Gastroesophageal sphincter (tissue), 4 donors: Measurements from ENCODE around the gene HDDC2. TPM values are rescaled to one million over a fixed set of nuclear protein-coding genes. Genes with fewer than 3 reads are reported as not detected.

Source experiments
- ATAC-seq: fragments of 150-250 bp; one replicate; pipeline ENCODE4 v1.9.1; 2016; ENCODE audit warnings: mild to moderate bottlenecking, moderate library complexity
- H3K27ac ChIP-seq, 4 donors: fragments of 200-600 bp; sonication (generic) in 3 of 4; 1 replicate in 3 of 4; 2 replicates in 1 of 4; pipeline ENCODE4 v1.5.1; 2016 to 2019
- H3K27me3 ChIP-seq: fragments of 200-600 bp; sonication (generic); one replicate; pipeline ENCODE4 v1.5.1; 2019
- H3K36me3 ChIP-seq, 2 donors: fragments of 200-600 bp; sonication (generic); one replicate each; pipeline ENCODE4 v1.5.1; 2019; ENCODE audit warnings: control low read depth in 1 of 2
- H3K4me1 ChIP-seq, 3 donors: fragments of 200-600 bp; sonication (generic); 1 replicate in 2 of 3; 2 replicates in 1 of 3; pipeline ENCODE4 v1.5.1; 2016 to 2019; ENCODE audit warnings: control low read depth in 2 of 3
- H3K4me3 ChIP-seq, 2 donors: fragments of 200-600 bp; sonication (generic); one replicate each; pipeline ENCODE4 v1.5.1; 2019; ENCODE audit warnings: mild to moderate bottlenecking in 1 of 2, moderate library complexity in 1 of 2
- H3K9me3 ChIP-seq, 3 donors: fragments of 200-600 bp; sonication (generic); one replicate each; pipeline ENCODE4 v1.5.1; 2017 to 2019; ENCODE audit warnings: control low read depth in 2 of 3
- CTCF ChIP-seq, 4 experiments: fragments of 200-600 bp in 2 of 4; fragments of 450-650 bp in 2 of 4; sonication (generic) in 1 of 4; IDR thresholded peaks; one replicate each; pipeline ENCODE4 v1.5.1; 2017 to 2019; ENCODE audit warnings: antibody characterized with exemption in 4 of 4, mild to moderate bottlenecking in 2 of 4, moderate library complexity in 2 of 4
- EP300 ChIP-seq: sonication (generic); formaldehyde crosslinking; IDR thresholded peaks from one replicate; pipeline ENCODE4 v1.6.1; 2017; ENCODE audit warnings: antibody characterized with exemption, mild to moderate bottlenecking
- POLR2A ChIP-seq, 2 donors: fragments of 450-650 bp; IDR thresholded peaks; one replicate each; pipeline ENCODE4 v1.6.1; 2017; ENCODE audit warnings: antibody characterized with exemption in 2 of 2, mild to moderate bottlenecking in 2 of 2, moderate library complexity in 1 of 2
- POLR2AphosphoS5 ChIP-seq: sonication (generic); formaldehyde crosslinking; IDR thresholded peaks from one replicate; pipeline ENCODE4 v1.6.1; 2017; ENCODE audit warnings: antibody characterized with exemption
- WGBS, 2 donors: methylation state at CpG; one replicate each; pipeline ENCODE4 v1.1.5; 2018; ENCODE audit warnings: low coverage in 1 of 2; 5-methylcytosine and 5-hydroxymethylcytosine counted together
- total RNA-seq, 4 donors: library from RNA; depleted of rRNA; stranded (reverse); fragments of >200 nt; gene quantifications; one replicate each; pipeline ENCODE4 v1.1.0, GENCODE V29; 2016

The HDDC2 gene
- total RNA-seq, 4 donors from 2014 or later, result 30.9 to 48.9 (median 47.9) TPM

- Histone ChIP-seq H3K4me1 (peaks cover 0 to 4% (median 0%) of the 10 kb centered on the region in 3 donors), H3K36me3 (no peaks in the 10 kb centered on the region), H3K4me3 (no peak overlapping the region), H3K27me3 (no peaks in the 10 kb centered on the region), H3K9me3 (no peaks in the 10 kb centered on the region), H3K27ac (no peak overlapping the region)
- TF ChIP-seq POLR2AphosphoS5 (no peak), CTCF (IDR thresholded peaks at IDR 0.05) (no peak), EP300 (no peak), POLR2A (IDR thresholded peaks at IDR 0.05) (no peak)
- WGBS, 2 donors, result 72% methylated on average over 2 of the region's 2 CpGs; no CpG with 5 or more reads in 1 of the 2 donors
- no peak for ATAC-seq
Measured at GRCh38 chr6:125312478-125312877, 10.7 kb upstream of the HDDC2 start.

- peak; percentile 77 for ATAC-seq
- no peak overlapping the region for H3K4me3 ChIP-seq
- H3K9me3 ChIP-seq, result no peaks in the 10 kb centered on the region
- no peaks in the 10 kb centered on the region for H3K36me3 ChIP-seq
- H3K4me1 ChIP-seq, result peaks cover 0 to 4% (median 0%) of the 10 kb centered on the region in 3 donors
- TF ChIP-seq CTCF (IDR thresholded peaks at IDR 0.05) (peak; percentile 77 to 86 (median 80)), EP300 (no peak), POLR2AphosphoS5 (no peak), POLR2A (IDR thresholded peaks at IDR 0.05) (no peak)
- peaks cover under 1% of the 10 kb centered on the region for H3K27me3 ChIP-seq
- no peak overlapping the region for H3K27ac ChIP-seq
- WGBS, 2 donors, result 40 to 44% methylated on average over 7 of the region's 7 CpGs
Measured at GRCh38 chr6:125310994-125311649, 9.4 kb upstream of the HDDC2 start.

GRCh38 chr6:125307964-125308615 lies 6.3 kb upstream of the HDDC2 start:
- Histone ChIP-seq H3K27ac (no peak overlapping the region), H3K4me3 (no peak overlapping the region), H3K27me3 (peaks cover 9% of the 10 kb centered on the region), H3K36me3 (no peaks in the 10 kb centered on the region), H3K4me1 (peaks cover 0 to 4% (median 0%) of the 10 kb centered on the region in 3 donors), H3K9me3 (peaks cover 0 to 6% (median 0%) of the 10 kb centered on the region in 3 donors)
- WGBS, 2 donors, result 56 to 61% methylated on average over 6 of the region's 6 CpGs
- TF ChIP-seq POLR2AphosphoS5 (no peak), CTCF (IDR thresholded peaks at IDR 0.05) (no peak), POLR2A (IDR thresholded peaks at IDR 0.05) (no peak), EP300 (no peak)
- no peak for ATAC-seq

GRCh38 chr6:125307150-125307838 lies 5.5 kb upstream of the HDDC2 start:
- ATAC-seq, result no peak
- 62 to 94% methylated on average over 5 to 6 of the region's 6 CpGs for WGBS, 2 donors
- H3K27ac ChIP-seq, result no peak overlapping the region

More at GRCh38 chr6:125307150-125307838, 5.5 kb upstream of the HDDC2 start:
- TF ChIP-seq POLR2A (IDR thresholded peaks at IDR 0.05) (no peak), CTCF (IDR thresholded peaks at IDR 0.05) (no peak), EP300 (no peak), POLR2AphosphoS5 (no peak)
- H3K4me1 ChIP-seq, result peaks cover 0 to 4% (median 0%) of the 10 kb centered on the region in 3 donors
- H3K4me3 ChIP-seq, result no peak overlapping the region
- peaks cover 0 to 6% (median 0%) of the 10 kb centered on the region in 3 donors for H3K9me3 ChIP-seq
- peaks cover 9% of the 10 kb centered on the region for H3K27me3 ChIP-seq
- H3K36me3 ChIP-seq, result no peaks in the 10 kb centered on the region
